Nephron (organoid): ENCODE data around the gene SLC37A2.
A peak's percentile ranks its signal among the peaks of the same experiment; 100 is the strongest.

ENCODE experiments used
- H3K27ac Mint-ChIP-seq, 3 experiments: 2 replicates each; pipeline ENCODE4 v1.8.0; 2020; ENCODE audit warnings: mixed read lengths in 3 of 3, mild to moderate bottlenecking in 2 of 3, moderate library complexity in 1 of 3
- H3K27me3 Mint-ChIP-seq: 2 replicates; pipeline ENCODE4 v1.8.0; 2021; ENCODE audit warnings: low read depth, mild to moderate bottlenecking, moderate library complexity, mixed read lengths
- H3K36me3 Mint-ChIP-seq: 2 replicates; pipeline ENCODE4 v1.8.0; 2020; ENCODE audit warnings: low read depth, mixed read lengths
- H3K4me1 Mint-ChIP-seq: 2 replicates; pipeline ENCODE4 v1.8.0; 2020; ENCODE audit warnings: mixed read lengths
- H3K4me3 Mint-ChIP-seq, 3 experiments: 2 replicates each; pipeline ENCODE4 v1.8.0; 2020; ENCODE audit warnings: mild to moderate bottlenecking in 3 of 3, mixed read lengths in 3 of 3, moderate library complexity in 2 of 3
- H3K9me3 Mint-ChIP-seq: 2 replicates; pipeline ENCODE4 v1.8.0; 2020; ENCODE audit warnings: mixed read lengths
- TF ChIP-seq, protein P1 (sequence below), 3 experiments: fragments of 200-600 bp; sonication (generic); IDR thresholded peaks; one replicate each; pipeline ENCODE4 v1.5.0; 2021; ENCODE audit warnings: antibody characterized with exemption in 3 of 3; ENCODE audit not compliant: unreplicated experiment in 3 of 3

SLC37A2 gene

GRCh38 chr11:125064070-125064469 lies 965 bp downstream of the SLC37A2 start:
- Mint-ChIP-seq H3K4me1 (peaks cover under 1% of the 10 kb centered on the region), H3K4me3 (peak overlapping the region; percentile 55 to 68 (median 66)), H3K36me3 (no peaks in the 10 kb centered on the region), H3K27me3 (peaks cover 68% of the 10 kb centered on the region), H3K27ac (no peak overlapping the region), H3K9me3 (no peaks in the 10 kb centered on the region)
- TF ChIP-seq, protein P1, sequence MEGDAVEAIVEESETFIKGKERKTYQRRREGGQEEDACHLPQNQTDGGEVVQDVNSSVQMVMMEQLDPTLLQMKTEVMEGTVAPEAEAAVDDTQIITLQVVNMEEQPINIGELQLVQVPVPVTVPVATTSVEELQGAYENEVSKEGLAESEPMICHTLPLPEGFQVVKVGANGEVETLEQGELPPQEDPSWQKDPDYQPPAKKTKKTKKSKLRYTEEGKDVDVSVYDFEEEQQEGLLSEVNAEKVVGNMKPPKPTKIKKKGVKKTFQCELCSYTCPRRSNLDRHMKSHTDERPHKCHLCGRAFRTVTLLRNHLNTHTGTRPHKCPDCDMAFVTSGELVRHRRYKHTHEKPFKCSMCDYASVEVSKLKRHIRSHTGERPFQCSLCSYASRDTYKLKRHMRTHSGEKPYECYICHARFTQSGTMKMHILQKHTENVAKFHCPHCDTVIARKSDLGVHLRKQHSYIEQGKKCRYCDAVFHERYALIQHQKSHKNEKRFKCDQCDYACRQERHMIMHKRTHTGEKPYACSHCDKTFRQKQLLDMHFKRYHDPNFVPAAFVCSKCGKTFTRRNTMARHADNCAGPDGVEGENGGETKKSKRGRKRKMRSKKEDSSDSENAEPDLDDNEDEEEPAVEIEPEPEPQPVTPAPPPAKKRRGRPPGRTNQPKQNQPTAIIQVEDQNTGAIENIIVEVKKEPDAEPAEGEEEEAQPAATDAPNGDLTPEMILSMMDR (IDR thresholded peaks at IDR 0.05; ENCODE audit: unreplicated experiment in 3 of 3): no peak

DNA sequence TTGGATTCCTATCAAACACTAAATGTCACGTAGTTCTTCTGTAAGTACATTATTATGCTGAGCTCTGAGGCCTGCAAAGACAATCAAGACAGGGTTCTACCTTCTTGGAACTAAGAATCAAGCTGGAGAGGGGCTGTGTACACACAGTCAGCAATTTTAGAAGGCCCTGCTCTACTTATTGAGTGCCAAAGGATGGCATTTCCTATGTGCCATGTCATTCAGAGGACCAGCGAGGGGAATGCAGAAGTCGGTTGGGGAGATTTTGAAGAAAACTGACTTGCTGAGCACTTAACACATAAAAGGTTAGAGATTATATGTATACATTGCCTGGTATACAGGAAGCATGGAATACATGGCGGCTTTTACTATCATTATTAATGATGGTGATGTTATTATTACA lies 5.3 kb downstream of the SLC37A2 start:
- Mint-ChIP-seq H3K4me1 (peaks cover 23% of the 10 kb centered on the region), H3K36me3 (no peaks in the 10 kb centered on the region)

GRCh38 chr11:125069008-125069407 lies 5.9 kb downstream of the SLC37A2 start:
- TF ChIP-seq, protein P1 (IDR thresholded peaks at IDR 0.05; ENCODE audit: unreplicated experiment in 3 of 3): no peak

More for the DNA sequence above, 5.3 kb downstream of the SLC37A2 start:
- TF ChIP-seq, protein P1 (IDR thresholded peaks at IDR 0.05; ENCODE audit: unreplicated experiment in 3 of 3): no peak
- Mint-ChIP-seq H3K27me3 (peaks cover 40% of the 10 kb centered on the region), H3K9me3 (no peaks in the 10 kb centered on the region), H3K27ac (no peak overlapping the region), H3K4me3 (no peak overlapping the region)

GRCh38 chr11:125069796-125070195 lies 6.7 kb downstream of the SLC37A2 start:
- Mint-ChIP-seq H3K27ac (no peak overlapping the region), H3K4me3 (no peak overlapping the region), H3K4me1 (peaks cover 23% of the 10 kb centered on the region), H3K27me3 (peaks cover 30% of the 10 kb centered on the region), H3K9me3 (no peaks in the 10 kb centered on the region), H3K36me3 (no peaks in the 10 kb centered on the region)
- TF ChIP-seq, protein P1 (IDR thresholded peaks at IDR 0.05; ENCODE audit: unreplicated experiment in 3 of 3): no peak

More at GRCh38 chr11:125069008-125069407, 5.9 kb downstream of the SLC37A2 start:
- Mint-ChIP-seq H3K27me3 (peaks cover 36% of the 10 kb centered on the region), H3K36me3 (no peaks in the 10 kb centered on the region), H3K4me3 (no peak overlapping the region), H3K4me1 (peaks cover 23% of the 10 kb centered on the region), H3K9me3 (no peaks in the 10 kb centered on the region), H3K27ac (no peak overlapping the region)

DNA sequence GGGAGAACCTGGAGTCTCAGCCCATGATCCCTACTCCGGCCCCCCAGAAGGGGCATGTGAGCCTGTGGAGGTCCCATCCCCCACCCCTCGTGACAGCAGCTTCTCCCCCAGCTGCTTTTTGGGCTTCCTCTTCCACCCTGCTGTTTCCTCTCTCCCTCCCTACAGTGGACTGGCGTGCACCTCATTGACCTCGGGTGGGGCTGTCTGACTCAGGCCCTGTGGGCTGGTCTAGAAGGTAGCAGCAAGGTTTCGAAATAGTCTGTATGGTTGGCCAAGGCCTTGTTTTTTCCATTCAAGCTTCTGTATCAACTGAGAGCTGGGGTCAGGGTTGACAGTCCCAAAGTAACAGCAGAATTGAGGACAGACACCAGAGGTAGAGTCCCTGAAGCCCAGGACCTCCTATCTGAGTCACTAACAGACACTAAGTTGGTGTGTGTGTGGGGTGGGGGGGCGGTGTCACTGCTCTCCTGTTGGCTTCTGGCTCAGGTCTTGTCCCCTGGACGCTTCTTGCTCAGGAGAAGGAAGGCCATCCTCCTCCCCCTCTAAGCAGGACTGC lies 7.7 kb downstream of the SLC37A2 start:
- H3K27ac Mint-ChIP-seq: peak overlapping the region in 1 of 3 experiments; percentile 45
- no peaks in the 10 kb centered on the region for H3K36me3 Mint-ChIP-seq
- peaks cover 23% of the 10 kb centered on the region for H3K4me1 Mint-ChIP-seq

More for the DNA sequence above, 7.7 kb downstream of the SLC37A2 start:
- TF ChIP-seq, protein P1 (IDR thresholded peaks at IDR 0.05; ENCODE audit: unreplicated experiment in 3 of 3): no peak
- Mint-ChIP-seq H3K4me3 (no peak overlapping the region), H3K27me3 (peaks cover 20% of the 10 kb centered on the region), H3K9me3 (no peaks in the 10 kb centered on the region)
